PC-9 (cell line): ENCODE data around the gene TUG1. TPM values are rescaled to one million over a fixed set of nuclear protein-coding genes. Genes with fewer than 3 reads are reported as not detected.

Source experiments
- BruUV-seq: library from RNA; stranded (reverse); fragments of 400-500 nt; replicated peaks from 2 replicates; lab custom pipeline; 2021; lab: Mats Ljungman, UMichigan
- CTCF ChIA-PET: fragments of 300-600 bp; sonication (Branson Sonifier 250); formaldehyde crosslinking; loops from one replicate; lab custom pipeline; 2022; ENCODE audit warnings: antibody characterized with exemption; lab: Charles Lee
- POLR2A ChIA-PET: fragments of 300-600 bp; sonication (Branson Sonifier 250); formaldehyde crosslinking; loops from one replicate; lab custom pipeline; 2022; ENCODE audit warnings: antibody characterized with exemption; ENCODE audit not compliant: unreplicated experiment; lab: Charles Lee
- DNase-seq, 2 experiments: peaks; one replicate each; pipeline versions ENCODE4 v3.0.0 to v3.0.0-alpha.2; 2015 to 2022; ENCODE audit warnings: mixed read lengths in 1 of 2
- H2AFZ ChIP-seq: fragments of 200-600 bp; sonication (generic); 2 replicates; pipeline ENCODE4 v1.8.1; 2017; ENCODE audit warnings: antibody characterized with exemption
- H3F3A ChIP-seq: fragments of 200-600 bp; sonication (generic); 2 replicates; pipeline ENCODE4 v1.8.1; 2017; ENCODE audit warnings: antibody characterized with exemption, mild to moderate bottlenecking, low read depth; ENCODE audit not compliant: insufficient read depth
- H3K27ac ChIP-seq: fragments of 200-600 bp; sonication (generic); 2 replicates; pipeline ENCODE4 v1.6.1; 2016; ENCODE audit warnings: mixed run types
- H3K27me3 ChIP-seq: fragments of 200-600 bp; sonication (generic); 2 replicates; pipeline ENCODE4 v1.6.1; 2016; ENCODE audit warnings: low read depth, mixed run types; ENCODE audit not compliant: insufficient read depth
- H3K36me3 ChIP-seq: fragments of 200-600 bp; sonication (generic); 2 replicates; pipeline ENCODE4 v1.6.1; 2016; ENCODE audit warnings: low read depth, mixed run types
- H3K4me1 ChIP-seq: fragments of 200-600 bp; sonication (generic); replicated peaks from 2 replicates; pipeline ENCODE4 v1.6.1; 2016; ENCODE audit warnings: mixed run types; ENCODE audit not compliant: insufficient read depth
- H3K4me2 ChIP-seq: fragments of 200-600 bp; sonication (generic); 2 replicates; pipeline ENCODE4 v1.6.1; 2017; ENCODE audit warnings: mixed run types
- H3K4me3 ChIP-seq: fragments of 200-600 bp; sonication (generic); 2 replicates; pipeline ENCODE4 v1.6.1; 2016; ENCODE audit warnings: mixed run types
- H3K79me2 ChIP-seq: fragments of 200-600 bp; sonication (generic); 2 replicates; pipeline ENCODE4 v1.6.1; 2017; ENCODE audit warnings: low read depth, mixed run types
- H3K9me2 ChIP-seq: fragments of 200-600 bp; sonication (generic); 2 replicates; pipeline ENCODE4 v1.8.1; 2017; ENCODE audit warnings: mild to moderate bottlenecking; ENCODE audit not compliant: insufficient read depth
- H3K9me3 ChIP-seq: fragments of 200-600 bp; sonication (generic); 2 replicates; pipeline ENCODE4 v1.8.1; 2016; ENCODE audit warnings: low read depth; ENCODE audit not compliant: insufficient read depth
- H4K20me1 ChIP-seq: fragments of 200-600 bp; sonication (generic); 2 replicates; pipeline ENCODE4 v1.8.1; 2017; ENCODE audit not compliant: insufficient read depth
- CTCF ChIP-seq: fragments of 200-600 bp; sonication (generic); conservative IDR thresholded peaks from 2 replicates; pipeline ENCODE4 v1.6.1; 2017; ENCODE audit warnings: mixed run types, antibody characterized with exemption, mild to moderate bottlenecking, moderate library complexity
- EZH2 ChIP-seq: fragments of 200-600 bp; sonication (generic); IDR thresholded peaks from 2 replicates; pipeline ENCODE4 v1.8.0; 2017; ENCODE audit warnings: antibody characterized with exemption, low read depth
- intact Hi-C: fragments of 100-400 bp; cut with micrococcal nuclease; formaldehyde crosslinking; loops from one replicate; pipeline ENCODE4 v1.10.0; 2022; ENCODE audit not compliant: unreplicated experiment
- total RNA-seq: library from RNA; stranded (reverse); gene quantifications from 2 replicates; pipeline ENCODE4 v1.2.3, GENCODE V29; 2021

The TUG1 gene
- total RNA-seq, 1 experiment from 2014 or later = 105 TPM

GRCh38 chr22:31020334-31020733 is 51.3 kb downstream of the TUG1 start:
- BruUV-seq = no TSS peak
- H3K36me3 ChIP-seq = no peaks in the 10 kb centered on the region
- no peak overlapping the region for H2AFZ ChIP-seq
- peaks cover 12% of the 10 kb centered on the region; the same call in 1 of the 2 replicates for H3K9me3 ChIP-seq
- no peaks in the 10 kb centered on the region for H3F3A ChIP-seq
- no peak for DNase-seq
- H3K9me2 ChIP-seq = no peaks in the 10 kb centered on the region
- no peak overlapping the region for H3K4me2 ChIP-seq
- H3K4me1 ChIP-seq = no peaks in the 10 kb centered on the region
- H3K27ac ChIP-seq = no peak overlapping the region
- peaks cover 10% of the 10 kb centered on the region; the same call in 1 of the 2 replicates for H3K27me3 ChIP-seq
- intact Hi-C loops = no loop called here
- TF ChIP-seq EZH2 (no peak), CTCF (no peak)
- ChIA-PET POLR2A (no interaction called here), CTCF (no interaction called here)
- H3K4me3 ChIP-seq = no peak overlapping the region
- no peaks in the 10 kb centered on the region for H4K20me1 ChIP-seq
- no peaks in the 10 kb centered on the region for H3K79me2 ChIP-seq

- ChIA-PET CTCF (no interaction called here), POLR2A (no interaction called here)
- H3K27me3 ChIP-seq = no peaks in the 10 kb centered on the region
- H3K27ac ChIP-seq = no peak overlapping the region
- no peak for DNase-seq
- intact Hi-C loops = no loop called here
- no peak overlapping the region for H3K4me3 ChIP-seq
- H3F3A ChIP-seq = no peaks in the 10 kb centered on the region
- H3K36me3 ChIP-seq = no peaks in the 10 kb centered on the region
- BruUV-seq = no TSS peak
- no peaks in the 10 kb centered on the region for H3K4me1 ChIP-seq
- no peaks in the 10 kb centered on the region for H4K20me1 ChIP-seq
- no peaks in the 10 kb centered on the region for H3K9me2 ChIP-seq
- no peak overlapping the region for H2AFZ ChIP-seq
- no peak overlapping the region for H3K4me2 ChIP-seq
- TF ChIP-seq EZH2 (no peak), CTCF (no peak)
- no peaks in the 10 kb centered on the region for H3K79me2 ChIP-seq
- peaks cover 4% of the 10 kb centered on the region; the same call in 1 of the 2 replicates for H3K9me3 ChIP-seq
Measured at GRCh38 chr22:31022516-31022915, 53.5 kb downstream of the TUG1 start.

Other genes starting within 250 kb of the TUG1 start
- gene MORC2, start 491 bp upstream of the TUG1 start, total RNA-seq = 39.8 and 52.9 TPM in 2 replicates
- 68.8 and 76.3 TPM in 2 replicates for gene SMTN, start 112.1 kb downstream of the TUG1 start, total RNA-seq
- 20.7 and 23.3 TPM in 2 replicates for gene SELENOM, start 138.3 kb downstream of the TUG1 start, total RNA-seq
- 1.7 and 3.1 TPM in 2 replicates for gene INPP5J, start 153.7 kb downstream of the TUG1 start, total RNA-seq
- gene PLA2G3, start 171.2 kb downstream of the TUG1 start, total RNA-seq = not detected in 2 replicates
- 13.5 and 19.1 TPM in 2 replicates for gene RNF185, start 190.9 kb downstream of the TUG1 start, total RNA-seq
- gene LIMK2, start 243.0 kb downstream of the TUG1 start, total RNA-seq = 32.8 and 42.5 TPM in 2 replicates